ENCODE results near the gene TWF2.

The TWF2 gene

GRCh38 chr3:52218026-52218425 lies 20.9 kb downstream of the TWF2 start:
- DNase-seq (ENCODE audit: low read depth), result no peak

GRCh38 chr3:52217409-52217805 lies 21.6 kb downstream of the TWF2 start:
- TF ChIP-seq CTCF (IDR thresholded peaks at IDR 0.05; ENCODE audit: insufficient read depth, low read depth, low read length, missing control alignments), result no peak
- no peak for DNase-seq (ENCODE audit: low read depth)
- H3K4me3 ChIP-seq (ENCODE audit: low read length), result no peak overlapping the region

More at GRCh38 chr3:52218026-52218425, 20.9 kb downstream of the TWF2 start:
- no peak for TF ChIP-seq CTCF (IDR thresholded peaks at IDR 0.05; ENCODE audit: insufficient read depth, low read depth, low read length, missing control alignments)
- H3K4me3 ChIP-seq (ENCODE audit: low read length), result no peak overlapping the region

GRCh38 chr3:52216585-52217408 lies 22.2 kb downstream of the TWF2 start:
- H3K4me3 ChIP-seq (ENCODE audit: low read length), result no peak overlapping the region
- TF ChIP-seq CTCF (IDR thresholded peaks at IDR 0.05; ENCODE audit: insufficient read depth, low read depth, low read length, missing control alignments), result no peak
- peak; percentile 96 for DNase-seq (ENCODE audit: low read depth)

- TF ChIP-seq CTCF (IDR thresholded peaks at IDR 0.05; ENCODE audit: insufficient read depth, low read depth, low read length, missing control alignments), result no peak
- H3K4me3 ChIP-seq (ENCODE audit: low read length), result no peak overlapping the region
- no peak for DNase-seq (ENCODE audit: low read depth)
Observed at GRCh38 chr3:52215351-52215750, 23.6 kb downstream of the TWF2 start.

GRCh38 chr3:52213901-52214300 lies 25.1 kb downstream of the TWF2 start:
- no peak for TF ChIP-seq CTCF (IDR thresholded peaks at IDR 0.05; ENCODE audit: insufficient read depth, low read depth, low read length, missing control alignments)
- H3K4me3 ChIP-seq (ENCODE audit: low read length), result no peak overlapping the region
- no peak for DNase-seq (ENCODE audit: low read depth)

- TF ChIP-seq CTCF (IDR thresholded peaks at IDR 0.05; ENCODE audit: insufficient read depth, low read depth, low read length, missing control alignments), result no peak
- DNase-seq (ENCODE audit: low read depth), result no peak
- no peak overlapping the region for H3K4me3 ChIP-seq (ENCODE audit: low read length)
Observed at GRCh38 chr3:52213005-52213404, 26.0 kb downstream of the TWF2 start.

Data from epithelial cell of esophagus (primary cell).